ENCODE measurements around the gene LAMTOR3.

DNA sequence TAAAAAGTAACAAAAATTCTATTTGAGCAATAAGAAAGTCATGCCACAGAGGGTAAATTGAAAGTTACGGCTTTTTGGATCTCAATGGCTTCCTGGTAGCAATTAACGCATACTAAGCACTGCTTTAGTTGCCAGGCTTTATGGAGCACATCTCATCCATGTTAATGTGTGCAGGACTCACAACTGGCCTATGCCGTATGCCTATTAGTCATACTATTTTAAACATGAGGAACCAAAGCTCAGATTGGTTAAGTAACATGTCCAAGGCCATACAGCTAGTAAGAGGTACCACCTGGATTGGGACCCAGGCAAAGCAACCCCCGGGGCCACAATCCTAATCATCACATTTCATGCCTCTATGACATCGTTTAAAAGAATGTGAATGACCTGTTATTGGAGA lies 60.5 kb downstream of the LAMTOR3 start:
- TF ChIP-seq EZH2 (optimal IDR thresholded peaks at IDR 0.05; ENCODE audit: low read depth, low read length) = no peak
- TF ChIP-seq, protein P1, sequence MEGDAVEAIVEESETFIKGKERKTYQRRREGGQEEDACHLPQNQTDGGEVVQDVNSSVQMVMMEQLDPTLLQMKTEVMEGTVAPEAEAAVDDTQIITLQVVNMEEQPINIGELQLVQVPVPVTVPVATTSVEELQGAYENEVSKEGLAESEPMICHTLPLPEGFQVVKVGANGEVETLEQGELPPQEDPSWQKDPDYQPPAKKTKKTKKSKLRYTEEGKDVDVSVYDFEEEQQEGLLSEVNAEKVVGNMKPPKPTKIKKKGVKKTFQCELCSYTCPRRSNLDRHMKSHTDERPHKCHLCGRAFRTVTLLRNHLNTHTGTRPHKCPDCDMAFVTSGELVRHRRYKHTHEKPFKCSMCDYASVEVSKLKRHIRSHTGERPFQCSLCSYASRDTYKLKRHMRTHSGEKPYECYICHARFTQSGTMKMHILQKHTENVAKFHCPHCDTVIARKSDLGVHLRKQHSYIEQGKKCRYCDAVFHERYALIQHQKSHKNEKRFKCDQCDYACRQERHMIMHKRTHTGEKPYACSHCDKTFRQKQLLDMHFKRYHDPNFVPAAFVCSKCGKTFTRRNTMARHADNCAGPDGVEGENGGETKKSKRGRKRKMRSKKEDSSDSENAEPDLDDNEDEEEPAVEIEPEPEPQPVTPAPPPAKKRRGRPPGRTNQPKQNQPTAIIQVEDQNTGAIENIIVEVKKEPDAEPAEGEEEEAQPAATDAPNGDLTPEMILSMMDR (IDR thresholded peaks at IDR 0.05; ENCODE audit: low read length) = no peak
